ENCODE results near the gene TRIM60. TPM values are rescaled to one million over a fixed set of nuclear protein-coding genes. Genes with fewer than 3 reads are reported as not detected.
"Not testable (repeated sequence)": the region's sequence is repeated elsewhere in the genome, so short reads cannot be mapped to it uniquely, and the experiment has no call there.

The TRIM60 gene
- total RNA-seq, 4 donors from 2014 or later: not detected

DNA sequence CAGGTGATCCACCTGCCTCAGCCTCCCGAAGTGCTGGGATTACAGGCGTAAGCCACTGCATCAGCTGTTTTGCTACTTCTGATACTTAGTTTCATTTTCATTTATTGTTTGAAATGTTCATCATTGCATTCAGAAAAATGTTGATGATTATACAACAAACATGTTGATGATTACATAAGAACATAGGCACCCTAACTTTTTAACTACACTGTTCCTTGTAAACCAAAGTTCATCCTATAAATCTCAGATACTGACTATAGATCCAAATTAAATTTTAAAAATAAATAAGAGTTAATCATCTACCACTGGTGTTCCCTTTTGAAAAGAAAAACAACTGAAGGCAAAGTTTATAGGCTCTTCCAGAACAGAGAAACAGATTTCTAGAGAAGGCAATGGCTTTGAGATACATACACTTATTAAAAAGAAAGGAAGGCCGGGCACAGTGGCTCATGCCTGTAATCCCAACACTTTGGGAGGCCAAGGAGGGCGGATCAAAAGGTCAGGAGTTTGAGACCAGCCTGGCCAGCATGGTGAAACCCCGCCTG lies 45.3 kb downstream of the TRIM60 start:
- Histone ChIP-seq H3K4me1 (peaks cover 2 to 4% of the 10 kb centered on the region in 2 donors), H3K4me3 (no peak overlapping the region), H3K27me3 (no peaks in the 10 kb centered on the region), H3K27ac (no peak overlapping the region), H3K36me3 (peaks cover 0 to 9% of the 10 kb centered on the region in 2 donors), H3K9me3 (no peaks in the 10 kb centered on the region)
- TF ChIP-seq POLR2A (IDR thresholded peaks at IDR 0.05): no peak
- TF ChIP-seq, protein P1, sequence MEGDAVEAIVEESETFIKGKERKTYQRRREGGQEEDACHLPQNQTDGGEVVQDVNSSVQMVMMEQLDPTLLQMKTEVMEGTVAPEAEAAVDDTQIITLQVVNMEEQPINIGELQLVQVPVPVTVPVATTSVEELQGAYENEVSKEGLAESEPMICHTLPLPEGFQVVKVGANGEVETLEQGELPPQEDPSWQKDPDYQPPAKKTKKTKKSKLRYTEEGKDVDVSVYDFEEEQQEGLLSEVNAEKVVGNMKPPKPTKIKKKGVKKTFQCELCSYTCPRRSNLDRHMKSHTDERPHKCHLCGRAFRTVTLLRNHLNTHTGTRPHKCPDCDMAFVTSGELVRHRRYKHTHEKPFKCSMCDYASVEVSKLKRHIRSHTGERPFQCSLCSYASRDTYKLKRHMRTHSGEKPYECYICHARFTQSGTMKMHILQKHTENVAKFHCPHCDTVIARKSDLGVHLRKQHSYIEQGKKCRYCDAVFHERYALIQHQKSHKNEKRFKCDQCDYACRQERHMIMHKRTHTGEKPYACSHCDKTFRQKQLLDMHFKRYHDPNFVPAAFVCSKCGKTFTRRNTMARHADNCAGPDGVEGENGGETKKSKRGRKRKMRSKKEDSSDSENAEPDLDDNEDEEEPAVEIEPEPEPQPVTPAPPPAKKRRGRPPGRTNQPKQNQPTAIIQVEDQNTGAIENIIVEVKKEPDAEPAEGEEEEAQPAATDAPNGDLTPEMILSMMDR (IDR thresholded peaks at IDR 0.05 in 4 of 5, conservative IDR thresholded peaks at IDR 0.05 in 1 of 5): no peak
- ATAC-seq: no peak
- no peak for DNase-seq
- intact Hi-C loops (cut with DNase I; ENCODE audit: low total_unique reads) (no loop called here), in situ Hi-C loops (cut with MboI; ENCODE audit: low sequenced_read_pairs in 4 of 4) (loop anchor here in 1 of 4 donors (25.0 kb wide), 1 partner anchor 290 kb away; no protein-coding TSS in a partner anchor)

DNA sequence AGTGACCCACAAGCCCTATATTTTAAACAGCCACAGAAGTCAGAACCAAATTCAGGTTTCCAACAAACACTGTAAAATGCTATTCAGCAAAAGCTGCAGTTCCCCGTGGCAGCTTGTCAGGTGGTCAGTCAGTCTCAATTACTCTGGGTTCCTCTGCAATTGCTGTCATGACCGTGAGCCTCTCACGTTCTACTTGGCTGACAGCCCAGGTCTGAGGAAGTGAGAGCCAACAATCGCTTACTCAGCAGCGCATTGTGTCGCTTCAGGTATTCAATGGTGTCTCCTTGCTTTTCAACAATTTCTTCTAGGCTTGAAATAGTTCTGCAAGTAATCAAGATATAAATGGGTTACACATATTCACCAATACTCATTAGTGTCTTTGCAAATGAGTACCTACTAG lies 47.7 kb downstream of the TRIM60 start:
- intact Hi-C loops (cut with DNase I; ENCODE audit: low total_unique reads): loop anchor here (2.0 kb wide), 1 partner anchor 33 kb away; the partner anchor contains the start of gene TMEM192
- ATAC-seq: peak; percentile 100
- peaks cover 0 to 9% of the 10 kb centered on the region in 2 donors for H3K36me3 ChIP-seq

DNA sequence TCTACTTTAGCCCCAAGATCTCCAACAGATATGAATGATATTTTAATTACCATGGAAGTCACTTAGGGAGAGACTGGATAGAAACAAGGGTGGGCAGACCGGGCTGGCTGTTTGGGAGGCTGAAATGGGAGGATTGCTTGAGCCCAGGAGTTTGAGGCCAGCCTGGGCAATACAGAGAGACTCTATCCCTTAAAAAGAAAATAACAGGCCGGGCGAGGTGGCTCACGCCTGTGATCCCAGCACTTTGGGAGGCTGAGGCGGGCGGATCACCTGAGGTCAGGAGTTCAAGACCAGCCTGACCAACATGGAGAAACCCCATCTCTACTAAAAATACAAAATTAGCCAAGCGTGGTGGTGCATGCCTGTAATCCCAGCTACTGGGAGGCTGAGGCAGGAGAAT lies 53.0 kb downstream of the TRIM60 start:
- in situ Hi-C loops (cut with MboI; ENCODE audit: low sequenced_read_pairs in 4 of 4): loop anchor here in 1 of 4 donors (25.0 kb wide), 1 partner anchor 297 kb away; no protein-coding TSS in a partner anchor
- H3K36me3 ChIP-seq: peaks cover 0 to 36% of the 10 kb centered on the region in 2 donors
- intact Hi-C loops (cut with DNase I; ENCODE audit: low total_unique reads); H3K9me3 ChIP-seq; H3K27ac ChIP-seq; H3K4me1 ChIP-seq; H3K27me3 ChIP-seq; ATAC-seq; DNase-seq; H3K4me3 ChIP-seq: not testable (repeated sequence)

More for the DNA sequence above, 47.7 kb downstream of the TRIM60 start:
- peak; percentile 78 to 83 for DNase-seq
- Histone ChIP-seq H3K9me3 (no peaks in the 10 kb centered on the region), H3K4me1 (peaks cover 2 to 4% of the 10 kb centered on the region in 2 donors), H3K27ac (peak overlapping the region; percentile 34 to 56 (median 45)), H3K4me3 (no peak overlapping the region), H3K27me3 (no peaks in the 10 kb centered on the region)
- no peak for TF ChIP-seq POLR2A (IDR thresholded peaks at IDR 0.05)
- TF ChIP-seq, protein P1 (IDR thresholded peaks at IDR 0.05 in 4 of 5, conservative IDR thresholded peaks at IDR 0.05 in 1 of 5): no peak
- in situ Hi-C loops (cut with MboI; ENCODE audit: low sequenced_read_pairs in 4 of 4): loop anchor here in 1 of 4 donors (25.0 kb wide), 1 partner anchor 292 kb away; no protein-coding TSS in a partner anchor

DNA sequence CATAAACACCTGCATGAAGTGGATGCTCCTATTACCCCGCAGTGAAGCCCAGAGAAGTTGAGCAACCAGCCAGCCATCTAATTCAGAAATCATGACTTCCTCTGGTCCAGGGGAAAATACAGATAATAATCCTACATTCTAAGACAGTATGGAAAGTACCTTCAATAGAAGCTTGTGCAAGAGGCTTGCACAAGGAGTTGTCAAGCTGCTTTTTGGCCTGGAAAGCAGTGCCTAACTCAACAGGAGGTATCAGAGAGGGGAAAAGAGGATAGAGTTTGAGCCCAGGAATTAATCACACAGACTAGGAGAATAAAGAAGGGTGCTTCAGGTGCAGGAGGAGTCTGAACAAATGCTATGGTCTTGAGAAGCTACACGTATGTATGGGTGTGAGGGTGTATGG lies 54.1 kb downstream of the TRIM60 start:
- no peak for TF ChIP-seq POLR2A (IDR thresholded peaks at IDR 0.05)
- TF ChIP-seq, protein P1 (IDR thresholded peaks at IDR 0.05 in 4 of 5, conservative IDR thresholded peaks at IDR 0.05 in 1 of 5): no peak
- H3K36me3 ChIP-seq: peaks cover 0 to 36% of the 10 kb centered on the region in 2 donors
- in situ Hi-C loops (cut with MboI; ENCODE audit: low sequenced_read_pairs in 4 of 4): loop anchor here in 1 of 4 donors (25.0 kb wide), 1 partner anchor 299 kb away; no protein-coding TSS in a partner anchor

DNA sequence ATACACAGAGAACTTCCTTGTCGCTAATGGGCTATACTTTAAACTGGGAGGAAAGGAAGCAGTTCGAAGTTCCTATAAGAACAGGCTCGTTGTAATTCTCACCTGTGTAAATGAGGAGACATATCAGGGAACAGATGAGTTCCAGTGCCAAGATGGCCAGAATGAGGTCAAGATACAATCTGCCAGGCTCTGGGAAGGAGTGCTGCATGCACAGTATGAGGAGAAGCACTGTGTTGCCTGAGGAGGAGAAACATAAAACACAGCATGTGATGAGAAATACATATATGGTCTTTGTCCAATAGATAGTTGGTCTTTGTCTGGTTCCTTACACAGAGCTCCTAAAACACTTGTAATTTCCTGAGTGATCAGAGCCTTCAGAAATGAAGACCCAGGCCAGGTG lies 56.6 kb downstream of the TRIM60 start:
- TF ChIP-seq POLR2A (IDR thresholded peaks at IDR 0.05): no peak
- Histone ChIP-seq H3K4me3 (no peak overlapping the region), H3K4me1 (no peaks in the 10 kb centered on the region), H3K27me3 (no peaks in the 10 kb centered on the region), H3K27ac (no peak overlapping the region), H3K9me3 (no peaks in the 10 kb centered on the region), H3K36me3 (peaks cover 0 to 38% of the 10 kb centered on the region in 2 donors)
- intact Hi-C loops (cut with DNase I; ENCODE audit: low total_unique reads): no loop called here
- in situ Hi-C loops (cut with MboI; ENCODE audit: low sequenced_read_pairs in 4 of 4): loop anchor here in 1 of 4 donors (25.0 kb wide), 1 partner anchor 301 kb away; no protein-coding TSS in a partner anchor
- DNase-seq (no peak), ATAC-seq (no peak)

More for the DNA sequence above, 54.1 kb downstream of the TRIM60 start:
- intact Hi-C loops (cut with DNase I; ENCODE audit: low total_unique reads): no loop called here
- Histone ChIP-seq H3K4me3 (no peak overlapping the region), H3K27ac (no peak overlapping the region), H3K4me1 (no peaks in the 10 kb centered on the region), H3K9me3 (no peaks in the 10 kb centered on the region), H3K27me3 (no peaks in the 10 kb centered on the region)
- no peak for DNase-seq
- ATAC-seq: no peak

Other genes starting within 250 kb of the TRIM60 start
- gene APELA, start 154.8 kb upstream of the TRIM60 start, total RNA-seq: not detected
- gene TRIM61, start 54.3 kb upstream of the TRIM60 start, total RNA-seq: under 1 TPM in 1 of 4 donors, not detected in 3; 0.46 TPM
- not detected for gene TRIM75, start 21.9 kb downstream of the TRIM60 start, total RNA-seq
- gene TMEM192, start 80.9 kb downstream of the TRIM60 start, total RNA-seq: 10 to 100 TPM; 15.3 to 28.9 (median 17.8) TPM
- gene KLHL2, start 175.6 kb downstream of the TRIM60 start, total RNA-seq: 1 to 10 TPM; 3.6 to 7.9 (median 6.4) TPM